GM21447 (cell line): ENCODE data around the gene GLP2R.
"Not testable (repeated sequence)": the region's sequence is repeated elsewhere in the genome, so short reads cannot be mapped to it uniquely, and the experiment has no call there.

ENCODE experiments used
- ATAC-seq: cut with Tn5 transposase; IDR thresholded peaks from one replicate; pipeline ENCODE4 v1.9.1; 2021; ENCODE audit not compliant: unreplicated experiment

GLP2R gene, protein sequence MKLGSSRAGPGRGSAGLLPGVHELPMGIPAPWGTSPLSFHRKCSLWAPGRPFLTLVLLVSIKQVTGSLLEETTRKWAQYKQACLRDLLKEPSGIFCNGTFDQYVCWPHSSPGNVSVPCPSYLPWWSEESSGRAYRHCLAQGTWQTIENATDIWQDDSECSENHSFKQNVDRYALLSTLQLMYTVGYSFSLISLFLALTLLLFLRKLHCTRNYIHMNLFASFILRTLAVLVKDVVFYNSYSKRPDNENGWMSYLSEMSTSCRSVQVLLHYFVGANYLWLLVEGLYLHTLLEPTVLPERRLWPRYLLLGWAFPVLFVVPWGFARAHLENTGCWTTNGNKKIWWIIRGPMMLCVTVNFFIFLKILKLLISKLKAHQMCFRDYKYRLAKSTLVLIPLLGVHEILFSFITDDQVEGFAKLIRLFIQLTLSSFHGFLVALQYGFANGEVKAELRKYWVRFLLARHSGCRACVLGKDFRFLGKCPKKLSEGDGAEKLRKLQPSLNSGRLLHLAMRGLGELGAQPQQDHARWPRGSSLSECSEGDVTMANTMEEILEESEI

DNA sequence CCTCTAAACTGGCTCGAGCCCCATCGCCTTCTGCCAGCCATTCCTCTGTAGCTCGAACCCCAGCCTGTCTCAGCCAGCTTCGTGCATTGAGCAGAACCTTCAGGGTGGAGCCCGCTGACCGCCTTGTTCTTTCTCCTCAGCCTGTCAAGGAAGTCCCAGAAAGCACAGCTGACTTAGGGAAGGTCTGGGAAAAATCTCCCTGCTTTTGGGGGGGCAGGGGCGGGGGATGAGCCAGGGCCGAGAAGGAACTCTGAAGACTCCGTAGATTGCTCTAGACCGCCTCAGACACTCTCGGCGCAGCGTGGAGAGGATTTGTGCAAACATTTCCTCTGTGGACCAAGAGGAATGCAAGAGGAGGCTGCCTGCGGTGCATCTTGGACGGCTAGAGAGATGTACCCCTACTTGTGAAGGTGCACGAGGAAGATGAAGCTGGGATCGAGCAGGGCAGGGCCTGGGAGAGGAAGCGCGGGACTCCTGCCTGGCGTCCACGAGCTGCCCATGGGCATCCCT, at the start of gene GLP2R:
Gene GLP2R, plus strand, starts transcription at position 284 of the 510 bp plus-strand sequence. Its CDS starts 140 bp downstream, at position 424.
- no peak for ATAC-seq

DNA sequence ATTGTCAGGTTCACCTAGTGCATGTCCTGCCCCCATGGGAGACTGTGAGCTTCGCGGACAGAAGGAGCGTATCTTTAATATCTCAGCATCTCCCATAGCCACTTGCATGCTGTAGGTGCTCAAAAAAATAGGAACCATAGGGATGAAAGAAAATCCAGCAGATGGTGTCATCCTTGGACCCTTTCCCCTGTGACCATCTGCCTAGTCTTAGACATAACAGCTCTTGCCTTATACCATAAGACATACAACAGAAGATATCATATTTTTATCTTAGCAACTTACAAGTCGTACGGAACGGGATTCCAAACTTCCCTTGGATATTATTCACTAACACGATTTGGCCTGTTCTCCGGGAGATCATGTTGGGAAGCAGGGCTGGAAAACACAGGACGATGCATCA, 48.8 kb upstream of the GLP2R start:
- no peak for ATAC-seq

DNA sequence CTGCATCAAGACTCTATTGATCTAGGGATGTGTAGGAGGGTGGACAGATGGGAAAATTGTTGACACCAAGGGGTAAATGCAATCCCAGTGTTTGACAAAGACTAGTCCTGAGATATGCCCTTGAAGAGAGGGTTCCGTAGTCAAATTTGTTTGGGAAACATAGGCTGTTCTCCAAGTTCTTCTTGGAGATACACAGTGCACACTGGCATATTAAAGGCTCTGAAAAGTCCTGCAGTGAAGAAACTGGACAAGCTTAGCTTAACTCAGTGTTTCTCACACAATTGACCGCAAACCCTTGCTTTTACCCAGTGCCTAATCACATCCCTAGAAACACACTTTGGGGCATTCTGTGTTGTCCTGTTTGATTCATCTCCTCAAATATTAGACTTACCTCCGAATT, 45.2 kb upstream of the GLP2R start:
- no peak for ATAC-seq

DNA sequence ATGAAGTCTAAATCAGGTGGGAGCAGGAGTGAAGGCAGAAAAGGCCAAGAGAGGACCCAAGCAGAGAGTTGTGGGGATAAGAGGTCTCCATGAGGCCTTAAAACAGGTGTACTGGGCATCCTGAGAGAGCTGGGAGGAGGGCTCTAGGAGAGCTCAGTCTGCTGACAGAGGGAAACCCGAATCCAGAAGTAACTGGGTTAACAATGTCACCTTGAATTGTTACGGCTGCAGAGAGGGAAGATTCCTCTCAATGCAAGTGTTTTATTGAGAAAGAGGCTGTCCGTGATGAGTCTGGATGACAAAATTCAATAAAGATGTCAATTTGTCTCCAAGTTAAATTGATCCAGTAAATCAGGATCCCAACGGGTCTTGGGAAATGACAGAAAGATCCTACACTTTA, 42.7 kb upstream of the GLP2R start:
- no peak for ATAC-seq

DNA sequence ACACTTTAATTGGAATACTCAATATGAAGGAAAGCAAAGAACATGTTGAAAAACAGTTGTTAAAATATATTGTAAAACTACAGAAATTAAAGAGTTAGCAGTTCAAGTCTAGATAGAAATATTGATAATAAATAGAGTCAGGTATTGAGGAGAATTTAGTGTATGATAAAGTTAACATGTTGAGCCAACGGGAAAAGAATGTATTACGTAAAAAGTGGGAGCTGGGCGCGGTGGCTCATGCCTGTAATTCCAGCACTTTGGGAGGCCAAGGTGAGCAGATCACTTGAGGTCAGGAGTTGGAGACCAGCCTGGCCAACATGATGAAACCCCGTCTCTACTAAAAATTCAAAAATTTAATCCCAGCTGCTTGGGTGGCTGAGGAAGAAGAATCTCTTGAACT, 42.3 kb upstream of the GLP2R start:
- not testable (repeated sequence) for ATAC-seq

DNA sequence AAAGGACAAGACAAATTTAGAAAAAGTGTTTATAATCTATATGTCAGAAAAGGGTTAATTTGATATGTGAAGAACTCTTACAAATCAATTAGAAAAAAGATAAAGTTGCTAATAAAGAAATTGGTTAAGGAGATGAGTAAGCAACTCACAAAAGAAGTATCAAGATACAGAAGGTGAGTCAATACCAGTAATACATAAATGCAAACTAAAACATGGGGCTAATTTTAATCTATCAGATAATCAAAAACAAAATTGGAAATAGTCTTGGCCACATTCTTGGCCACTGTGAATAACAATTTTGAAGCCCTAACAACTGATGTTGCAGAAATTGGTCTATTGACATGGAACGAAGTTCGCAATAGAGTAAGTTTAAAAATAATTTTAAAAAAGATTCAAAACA, 41.2 kb upstream of the GLP2R start:
- ATAC-seq = no peak

DNA sequence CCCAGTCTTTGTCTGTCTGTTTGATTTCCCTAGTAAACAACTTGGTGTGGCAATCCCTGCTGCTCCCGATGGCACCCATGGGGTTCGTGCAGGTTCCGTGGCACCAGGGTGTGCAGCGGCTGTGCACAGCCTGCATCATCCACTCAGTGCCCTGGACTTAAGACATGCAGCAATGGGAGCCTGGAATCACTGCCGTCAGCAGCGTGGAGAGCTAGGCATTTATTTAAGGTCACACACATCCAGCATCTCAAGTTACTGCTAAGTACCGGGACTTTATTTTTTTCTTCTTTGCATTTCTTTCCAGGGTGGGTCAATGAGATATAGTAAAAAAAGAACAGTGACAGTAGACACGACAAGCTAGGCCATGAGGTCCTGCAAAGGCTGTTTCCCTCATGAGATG, 37.1 kb upstream of the GLP2R start:
- ATAC-seq = no peak

DNA sequence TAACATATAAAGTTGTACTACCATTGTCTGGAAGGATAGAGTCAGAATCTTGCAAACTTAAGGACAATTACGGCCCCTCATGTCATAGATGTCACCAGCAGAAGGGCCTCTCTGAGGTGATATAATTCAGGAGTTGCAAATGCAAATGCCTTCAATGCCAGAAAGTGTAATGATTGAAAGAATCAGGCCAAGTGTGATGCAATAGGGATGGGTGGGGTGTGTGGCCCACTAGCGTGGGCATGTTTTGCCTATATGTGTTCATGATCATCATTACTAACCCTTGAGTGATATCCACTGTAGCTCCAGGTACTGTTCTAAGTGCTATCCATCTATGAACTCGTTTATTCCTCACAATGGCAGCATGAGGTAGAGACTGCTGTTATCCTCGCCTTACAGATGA, 35.4 kb upstream of the GLP2R start:
- ATAC-seq = no peak

DNA sequence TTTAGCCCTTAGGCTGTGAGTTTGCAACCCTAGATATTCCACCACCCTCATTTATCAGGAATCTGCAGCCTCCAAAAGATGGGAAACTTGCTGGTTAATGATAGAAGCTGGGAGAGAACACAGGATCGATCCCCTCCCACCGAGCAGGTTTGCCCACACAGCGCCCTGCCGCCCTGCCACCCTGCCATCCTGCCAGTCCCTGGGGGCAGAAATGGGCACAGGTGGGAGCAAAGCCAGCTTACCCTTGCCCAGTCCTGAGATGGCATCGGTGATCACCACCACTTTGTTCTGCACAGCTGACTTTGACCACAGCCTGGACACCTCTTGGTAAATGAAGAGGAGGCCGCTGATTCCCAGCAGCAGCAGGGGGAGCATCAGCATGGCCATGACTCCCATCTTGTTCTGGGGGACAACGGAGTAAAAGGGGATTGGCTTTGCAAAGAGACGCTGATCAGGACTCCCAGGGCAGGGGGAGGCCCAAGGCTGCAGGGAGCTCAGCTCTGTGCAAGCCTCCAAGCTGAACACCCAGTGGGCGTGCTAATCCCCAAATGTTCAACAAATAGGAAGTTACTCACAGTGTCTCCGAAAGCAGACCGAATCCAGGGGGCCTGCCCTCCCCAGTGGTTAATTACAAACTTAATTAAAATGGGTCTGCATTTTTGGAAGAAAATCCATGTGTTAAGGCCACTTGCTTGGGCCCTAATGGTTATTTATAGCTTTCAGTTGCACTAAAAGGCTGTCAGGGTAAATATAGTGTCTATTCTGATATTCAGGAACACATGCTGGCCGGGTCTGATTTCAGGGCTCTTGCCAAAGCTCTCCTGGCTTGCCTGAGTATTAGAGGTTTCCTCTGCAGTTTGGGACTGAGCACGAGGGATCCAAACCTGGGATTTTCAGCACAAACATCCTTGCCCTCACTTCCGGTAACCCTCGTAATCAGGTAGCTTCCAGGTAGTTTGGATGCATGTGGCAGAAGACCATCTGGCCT, 34.5 kb upstream of the GLP2R start, which contains the start of gene DHRS7C:
Gene DHRS7C, minus strand, starts transcription at position 704 of the 988 bp plus-strand sequence. Its CDS starts 308 bp downstream, at position 396.
- no peak for ATAC-seq

DNA sequence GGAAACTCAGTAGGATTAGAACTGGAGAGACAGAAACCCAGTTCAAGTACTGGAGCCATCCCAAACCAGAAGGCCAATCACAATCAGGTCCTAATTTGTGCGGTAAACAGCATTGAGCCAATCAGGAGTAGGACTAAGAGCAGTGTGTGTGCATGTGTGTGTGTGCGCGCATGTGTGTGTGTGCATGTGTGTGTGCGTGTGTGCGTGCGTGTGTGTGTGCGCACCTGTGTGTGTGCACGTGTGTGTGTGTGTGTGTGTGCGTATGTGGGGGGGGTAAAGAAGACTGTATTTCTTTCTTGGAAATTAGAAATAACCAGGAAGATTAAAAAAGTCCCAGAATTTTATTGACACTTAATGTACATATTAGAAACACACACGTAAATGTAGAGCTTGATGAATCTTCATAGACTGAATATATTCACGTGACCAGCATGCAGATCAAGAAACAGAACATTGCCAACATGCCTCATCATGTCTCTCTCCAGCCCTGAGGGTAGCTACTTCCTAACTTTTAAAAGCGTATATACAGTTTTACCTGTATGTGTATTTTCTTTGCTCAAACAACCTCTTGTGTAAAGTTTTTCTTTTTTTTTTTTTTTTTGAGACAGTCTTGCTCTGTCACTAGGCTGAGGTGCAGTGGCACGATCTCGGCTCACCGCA, 33.4 kb upstream of the GLP2R start:
- ATAC-seq = no peak

DNA sequence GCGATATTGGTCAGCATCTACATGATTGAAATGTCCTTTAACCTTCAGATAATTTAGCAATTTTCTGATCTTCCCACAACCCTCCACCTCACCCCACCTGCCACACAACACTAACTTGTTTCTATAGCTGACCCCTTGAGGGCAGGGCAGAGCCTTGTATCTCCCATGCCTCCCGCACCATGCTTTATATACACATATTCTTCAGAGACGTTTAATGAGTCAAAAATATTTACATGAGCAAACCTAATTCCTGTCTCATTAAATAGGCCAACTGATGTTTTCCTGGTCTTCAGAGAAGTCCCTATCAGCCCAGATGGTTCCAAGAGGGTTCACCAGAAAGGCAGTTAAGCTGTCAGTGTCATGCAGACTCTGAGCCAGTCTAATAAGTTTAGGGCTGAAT, 27.7 kb upstream of the GLP2R start:
- no peak for ATAC-seq

DNA sequence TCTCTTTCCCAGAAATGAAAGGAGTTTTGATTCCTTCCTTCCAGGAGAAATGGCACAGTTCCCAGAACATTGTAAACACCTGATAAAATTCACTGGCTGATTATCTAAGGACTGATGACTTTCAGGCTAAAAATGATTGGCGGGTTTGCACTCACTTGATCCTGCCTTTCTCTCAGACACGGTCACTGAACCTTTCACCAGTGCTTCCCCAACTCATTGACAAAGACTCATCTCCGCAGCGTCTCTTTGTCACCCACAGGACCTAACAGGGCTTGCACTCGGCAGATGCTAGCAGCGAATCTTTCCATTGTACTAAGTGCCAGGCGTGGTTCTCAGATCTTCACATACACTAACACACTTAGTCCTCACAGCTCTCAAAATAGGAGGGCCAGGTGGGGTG, 27.0 kb upstream of the GLP2R start:
- no peak for ATAC-seq

DNA sequence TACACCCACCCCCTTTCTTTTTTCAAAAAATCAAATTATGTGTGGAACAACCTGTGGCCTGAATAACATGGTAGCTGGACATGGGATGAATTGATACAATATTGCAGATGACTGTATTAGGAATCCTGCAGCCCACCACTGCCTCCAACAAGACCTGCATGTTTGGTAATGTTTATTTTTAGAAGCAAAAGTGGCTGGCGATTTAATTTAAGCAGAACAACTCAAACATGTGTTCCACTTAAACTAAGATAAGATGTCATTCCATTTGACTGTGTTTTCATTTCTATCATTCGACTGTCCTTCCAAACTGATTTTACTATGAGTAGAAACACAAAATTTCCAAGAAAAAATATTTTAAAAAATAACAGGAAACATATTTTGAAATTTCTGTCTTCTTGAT, 24.2 kb upstream of the GLP2R start:
- no peak for ATAC-seq

DNA sequence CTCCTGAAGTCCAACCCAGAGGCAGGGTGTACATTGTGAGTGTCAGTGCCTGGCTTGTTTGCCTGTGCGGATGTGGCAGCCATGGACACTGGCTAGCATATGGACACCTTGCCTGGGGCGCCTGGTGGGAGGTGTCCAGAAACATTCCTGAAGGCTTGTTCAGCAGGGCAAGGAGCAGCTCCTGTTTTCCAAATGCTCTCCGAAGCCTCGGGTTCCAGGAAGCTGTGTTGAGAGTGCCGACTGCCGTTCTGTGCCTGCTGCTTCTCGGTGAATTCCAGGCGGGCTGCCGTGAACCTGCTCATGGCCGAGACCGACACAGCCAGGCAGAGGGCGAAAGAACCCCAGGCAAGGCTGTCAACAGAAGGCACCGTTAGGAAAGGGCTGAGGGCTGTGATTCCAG, 23.4 kb upstream of the GLP2R start:
- no peak for ATAC-seq

DNA sequence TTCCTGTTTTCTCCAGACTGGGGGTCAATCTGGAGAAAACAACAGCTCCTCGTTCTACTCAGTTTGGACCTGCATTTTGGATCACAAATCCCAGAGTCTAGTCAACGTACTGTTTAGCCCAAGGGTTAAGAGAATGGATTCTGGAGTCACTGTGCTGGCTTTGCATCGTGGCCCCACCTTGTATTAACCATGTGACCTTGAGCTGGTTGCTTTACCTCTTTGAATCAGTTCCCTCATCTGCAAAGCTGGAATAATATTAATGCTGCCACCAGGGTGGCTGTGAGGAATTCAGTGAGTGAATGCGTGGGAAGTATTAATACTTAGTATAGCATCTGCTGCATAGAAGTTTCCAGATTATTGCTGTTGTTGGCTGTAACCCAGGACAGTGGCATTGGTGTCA, 23.0 kb upstream of the GLP2R start:
- no peak for ATAC-seq

DNA sequence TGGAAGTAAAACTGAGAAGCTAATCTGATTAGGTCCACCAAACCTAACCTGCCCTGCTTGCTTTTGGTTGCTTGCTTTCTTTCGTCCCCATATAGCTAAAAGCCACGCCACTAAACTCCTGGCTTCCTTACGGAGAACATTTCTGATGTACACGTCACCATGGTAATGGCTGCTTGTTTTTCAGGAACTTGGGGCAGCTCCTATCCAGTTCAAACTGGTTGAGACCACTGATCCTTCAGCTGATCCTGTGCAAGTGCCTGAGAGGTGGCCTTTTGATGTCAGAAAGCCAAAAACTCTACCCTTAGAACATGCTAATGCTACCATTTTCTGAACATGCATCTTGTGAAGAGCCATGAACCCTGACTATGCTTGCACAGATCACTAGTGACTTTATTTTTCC, 20.0 kb upstream of the GLP2R start:
- ATAC-seq = no peak

DNA sequence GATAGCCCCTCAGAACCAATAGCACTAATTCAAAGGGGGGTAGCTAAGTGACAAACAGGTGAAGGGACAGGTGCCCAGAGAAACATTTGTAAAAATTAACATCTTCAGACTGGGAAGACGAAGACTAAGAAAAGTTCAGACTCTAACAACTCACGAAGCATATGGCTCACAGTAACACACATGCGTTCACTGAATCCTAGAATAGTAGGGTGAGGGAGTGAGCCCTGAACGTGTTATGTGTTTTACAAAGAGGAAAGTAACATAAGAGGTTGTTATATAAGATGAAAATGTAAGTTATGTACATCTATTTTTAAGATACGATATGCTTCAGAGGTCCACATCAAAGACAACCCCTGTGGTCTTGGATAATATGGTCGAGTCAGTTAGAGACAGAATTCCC, 19.0 kb upstream of the GLP2R start:
- ATAC-seq = no peak

DNA sequence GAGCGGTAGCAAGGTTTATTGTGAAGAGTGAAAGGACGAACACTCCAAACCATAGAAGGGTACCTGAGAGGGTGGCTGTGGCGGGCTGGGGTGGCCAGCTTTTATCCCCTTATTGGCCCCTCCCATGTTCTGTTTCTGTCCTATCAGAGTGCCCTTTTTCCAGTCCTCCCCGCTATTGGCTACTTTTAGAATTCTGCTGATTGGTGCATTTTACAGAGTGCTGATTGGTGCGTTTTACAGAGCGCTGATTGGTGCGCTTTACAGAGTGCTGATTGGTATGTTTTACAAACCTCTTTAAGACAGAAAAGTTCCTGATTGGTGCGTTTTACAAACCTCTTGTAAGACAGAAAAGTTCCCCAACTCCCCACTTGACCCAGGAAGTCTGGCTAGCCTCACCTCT, 16.3 kb upstream of the GLP2R start:
- ATAC-seq = no peak

DNA sequence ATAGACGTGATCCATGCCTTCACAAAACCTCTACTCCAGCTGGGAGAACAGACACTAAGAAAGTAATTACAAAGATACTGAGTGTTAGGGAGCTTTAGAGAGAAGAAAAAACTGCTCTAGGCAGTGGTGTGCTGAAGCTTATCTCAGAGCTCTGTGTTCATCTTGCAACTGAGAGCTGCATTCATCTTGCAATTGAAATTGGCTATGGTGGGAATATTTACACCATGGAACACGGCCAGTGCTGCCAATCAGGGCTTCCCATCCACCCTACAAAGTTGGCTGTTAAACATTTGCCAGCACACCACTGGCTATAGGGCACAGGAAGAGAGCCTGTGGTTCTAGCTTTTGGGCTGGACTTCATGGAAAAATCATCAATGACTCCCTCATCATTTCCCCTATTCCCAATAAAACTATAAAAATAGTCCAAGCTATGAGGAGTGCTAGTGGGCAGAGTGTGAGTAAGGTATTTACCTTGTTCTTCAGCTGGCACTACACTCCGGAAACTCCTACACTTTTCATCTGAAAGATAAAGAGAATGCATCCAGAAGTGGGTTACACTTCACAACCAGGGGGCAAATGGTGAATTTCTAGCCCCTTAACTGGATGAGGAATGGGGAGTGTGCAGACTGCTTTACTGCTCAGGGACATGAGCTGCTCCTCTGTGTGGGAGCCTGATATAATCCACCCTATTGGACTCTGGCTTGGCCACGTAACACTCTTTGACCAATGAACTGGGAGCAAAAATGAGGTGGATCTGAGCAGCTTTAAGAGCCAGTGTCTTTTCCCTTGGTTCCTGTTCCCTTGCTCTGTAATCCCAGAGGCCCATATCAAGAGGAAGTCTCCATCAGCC, 15.4 kb upstream of the GLP2R start:
- no peak for ATAC-seq

DNA sequence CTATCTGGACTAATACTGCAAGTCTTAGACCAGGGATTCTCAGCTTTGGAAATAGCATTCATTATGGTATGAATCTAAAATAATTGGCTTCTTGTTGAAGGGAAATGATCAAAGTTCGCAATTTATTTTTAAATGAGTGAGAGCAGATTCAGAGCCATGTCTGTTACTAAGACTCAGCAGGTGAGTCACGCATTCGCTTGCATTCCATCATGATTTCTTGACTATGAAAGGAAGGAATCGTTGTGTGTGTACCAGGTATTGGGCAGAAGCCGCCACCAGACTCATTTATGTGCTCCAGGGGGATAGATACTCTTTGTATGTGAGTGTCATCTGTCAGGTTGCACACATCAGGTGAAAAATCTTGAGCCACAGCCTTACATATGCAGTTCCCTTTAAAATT, 14.6 kb upstream of the GLP2R start:
- no peak for ATAC-seq
